Inflammatory macrophage (primary cell): ENCODE results near the gene CWC15.

Experiments
- DNase-seq, 2 donors: peaks; one replicate each; pipeline ENCODE4 v3.0.0-alpha.2; 2020 to 2022

CWC15 gene

GRCh38 chr11:94912806-94913205 lies 60.5 kb downstream of the CWC15 start:
- DNase-seq, result no peak
